ENCODE results near the gene C5orf63.

- TF ChIP-seq, protein P1, sequence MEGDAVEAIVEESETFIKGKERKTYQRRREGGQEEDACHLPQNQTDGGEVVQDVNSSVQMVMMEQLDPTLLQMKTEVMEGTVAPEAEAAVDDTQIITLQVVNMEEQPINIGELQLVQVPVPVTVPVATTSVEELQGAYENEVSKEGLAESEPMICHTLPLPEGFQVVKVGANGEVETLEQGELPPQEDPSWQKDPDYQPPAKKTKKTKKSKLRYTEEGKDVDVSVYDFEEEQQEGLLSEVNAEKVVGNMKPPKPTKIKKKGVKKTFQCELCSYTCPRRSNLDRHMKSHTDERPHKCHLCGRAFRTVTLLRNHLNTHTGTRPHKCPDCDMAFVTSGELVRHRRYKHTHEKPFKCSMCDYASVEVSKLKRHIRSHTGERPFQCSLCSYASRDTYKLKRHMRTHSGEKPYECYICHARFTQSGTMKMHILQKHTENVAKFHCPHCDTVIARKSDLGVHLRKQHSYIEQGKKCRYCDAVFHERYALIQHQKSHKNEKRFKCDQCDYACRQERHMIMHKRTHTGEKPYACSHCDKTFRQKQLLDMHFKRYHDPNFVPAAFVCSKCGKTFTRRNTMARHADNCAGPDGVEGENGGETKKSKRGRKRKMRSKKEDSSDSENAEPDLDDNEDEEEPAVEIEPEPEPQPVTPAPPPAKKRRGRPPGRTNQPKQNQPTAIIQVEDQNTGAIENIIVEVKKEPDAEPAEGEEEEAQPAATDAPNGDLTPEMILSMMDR (IDR thresholded peaks at IDR 0.05; ENCODE audit: extremely low read depth in 1 of 2, insufficient read depth in 1 of 2, low read depth in 1 of 2, low read length in 2 of 2) = no peak
- TF ChIP-seq POLR2AphosphoS5 (IDR thresholded peaks at IDR 0.05; ENCODE audit: insufficient read depth, low read depth, low read length) = no peak
- TF ChIP-seq MYC (IDR thresholded peaks at IDR 0.05; ENCODE audit: low read depth, low read length) = no peak
Measured at GRCh38 chr5:127004721-127005120, 68.6 kb downstream of the C5orf63 start.
